T-helper 22 cell (primary cell): ENCODE data around the gene HERC3.
A peak's percentile ranks its signal among the peaks of the same experiment; 100 is the strongest.

Experiments used
- DNase-seq: peaks from one replicate; pipeline ENCODE4 v3.0.0-alpha.2; 2020; ENCODE audit warnings: low read depth

HERC3 gene

GRCh38 chr4:88660446-88661294 is 68.4 kb downstream of the HERC3 start:
- no peak for DNase-seq

GRCh38 chr4:88661739-88662138 is 69.5 kb downstream of the HERC3 start:
- DNase-seq: no peak

GRCh38 chr4:88672987-88673386 is 80.7 kb downstream of the HERC3 start:
- DNase-seq: no peak

GRCh38 chr4:88673886-88674285 is 81.6 kb downstream of the HERC3 start:
- DNase-seq: no peak

- DNase-seq: no peak
These were observed 82.3 kb downstream of the HERC3 start for GRCh38 chr4:88674565-88674964.

GRCh38 chr4:88674979-88675378 is 82.7 kb downstream of the HERC3 start:
- no peak for DNase-seq

- DNase-seq: no peak
These were observed 83.3 kb downstream of the HERC3 start for GRCh38 chr4:88675543-88675942.

- no peak for DNase-seq
These were observed 88.9 kb downstream of the HERC3 start for GRCh38 chr4:88681209-88681608.

- DNase-seq: no peak
These were observed 98.1 kb downstream of the HERC3 start for GRCh38 chr4:88690355-88690754.

GRCh38 chr4:88693792-88694191 is 101.5 kb downstream of the HERC3 start:
- no peak for DNase-seq

- DNase-seq: no peak
These were observed 104.3 kb downstream of the HERC3 start for GRCh38 chr4:88696630-88697029.

- no peak for DNase-seq
These were observed 104.9 kb downstream of the HERC3 start for GRCh38 chr4:88697141-88697540.

GRCh38 chr4:88697588-88698329 is 105.5 kb downstream of the HERC3 start, which contains the start of gene NAP1L5:
Gene NAP1L5, minus strand, starts transcription at chr4:88697829. Its CDS starts 75 bp downstream, at chr4:88697754.
- DNase-seq: peak; percentile 68

- no peak for DNase-seq
These were observed 106.2 kb downstream of the HERC3 start for GRCh38 chr4:88698519-88698918.

GRCh38 chr4:88702782-88703181 is 110.5 kb downstream of the HERC3 start:
- no peak for DNase-seq

GRCh38 chr4:88705223-88705622 is 112.9 kb downstream of the HERC3 start:
- DNase-seq: no peak

- DNase-seq: no peak
These were observed 113.7 kb downstream of the HERC3 start for GRCh38 chr4:88705805-88706492.

GRCh38 chr4:88706574-88706973 is 114.3 kb downstream of the HERC3 start:
- no peak for DNase-seq

- no peak for DNase-seq
These were observed 117.7 kb downstream of the HERC3 start for GRCh38 chr4:88709989-88710388.

- DNase-seq: no peak
These were observed 121.5 kb downstream of the HERC3 start for GRCh38 chr4:88713782-88714181.

- DNase-seq: no peak
These were observed 125.8 kb downstream of the HERC3 start for GRCh38 chr4:88718098-88718497.

- no peak for DNase-seq
These were observed 127.1 kb downstream of the HERC3 start for GRCh38 chr4:88719381-88719780.
